Nephron progenitor cell (in vitro differentiated cells): ENCODE measurements around the gene SP140L.

Experiments
- DNase-seq: peaks from one replicate; pipeline ENCODE4 v3.0.0; 2021
- H3K27ac Mint-ChIP-seq: 2 replicates; pipeline ENCODE4 v1.8.0; 2021; ENCODE audit warnings: mild to moderate bottlenecking, moderate library complexity, mixed read lengths
- H3K27me3 Mint-ChIP-seq: 2 replicates; pipeline ENCODE4 v1.8.0; 2021; ENCODE audit warnings: mild to moderate bottlenecking, low read depth, mixed read lengths; ENCODE audit not compliant: poor library complexity
- H3K36me3 Mint-ChIP-seq: 2 replicates; pipeline ENCODE4 v1.8.0; 2021; ENCODE audit warnings: low read depth, mixed read lengths
- H3K4me1 Mint-ChIP-seq: 2 replicates; pipeline ENCODE4 v1.8.0; 2021; ENCODE audit warnings: mixed read lengths
- H3K4me3 Mint-ChIP-seq: 2 replicates; pipeline ENCODE4 v1.8.0; 2021; ENCODE audit warnings: mild to moderate bottlenecking, moderate library complexity, mixed read lengths
- H3K9me3 Mint-ChIP-seq: 2 replicates; pipeline ENCODE4 v1.8.0; 2021; ENCODE audit warnings: mild to moderate bottlenecking, moderate library complexity, mixed read lengths
- CTCF ChIP-seq: fragments of 200-600 bp; sonication (generic); IDR thresholded peaks from 2 replicates; pipeline ENCODE4 v1.5.0; 2021; ENCODE audit warnings: antibody characterized with exemption

Gene SP140L

DNA sequence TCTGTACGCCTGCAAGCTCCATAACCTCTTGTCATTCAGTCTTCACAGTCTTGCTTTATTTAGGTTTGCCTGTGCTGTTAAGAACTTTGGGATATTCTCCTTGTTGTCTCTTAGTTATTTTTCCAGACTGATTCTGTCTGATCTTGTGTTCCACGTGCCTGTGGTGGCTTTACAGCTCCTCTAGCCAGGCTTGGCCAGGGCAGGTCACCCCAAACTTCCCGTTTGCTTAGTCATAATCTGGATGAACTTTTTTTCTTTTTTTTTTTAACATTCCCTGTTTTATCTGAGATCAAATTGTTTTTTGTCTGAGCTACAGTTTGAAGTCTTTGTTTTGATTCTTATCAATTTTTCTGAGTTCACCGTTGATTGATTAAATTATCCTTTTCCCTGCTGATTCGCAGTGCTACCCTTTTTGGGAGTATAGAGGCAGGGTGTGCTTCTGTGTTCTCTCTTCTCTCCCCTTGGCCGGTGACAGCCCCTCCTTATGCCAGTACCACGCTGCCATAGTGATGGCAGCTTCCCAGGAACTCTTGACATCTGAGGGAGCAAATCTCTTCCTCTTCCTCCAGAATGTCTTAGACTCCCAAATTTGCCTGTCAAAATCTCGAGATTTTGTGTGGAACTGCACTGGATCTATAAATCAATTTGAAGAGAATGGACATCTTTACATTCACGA, 91.5 kb downstream of the SP140L start:
- Mint-ChIP-seq H3K4me1 (peaks cover 6% of the 10 kb centered on the region), H3K4me3 (no peak overlapping the region), H3K36me3 (no peaks in the 10 kb centered on the region), H3K9me3 (no peaks in the 10 kb centered on the region), H3K27ac (no peak overlapping the region), H3K27me3 (peaks cover 28% of the 10 kb centered on the region)
- no peak for DNase-seq
- TF ChIP-seq CTCF = no peak

- Mint-ChIP-seq H3K4me1 (peaks cover 10% of the 10 kb centered on the region), H3K9me3 (no peaks in the 10 kb centered on the region), H3K27me3 (peaks cover 23% of the 10 kb centered on the region), H3K36me3 (no peaks in the 10 kb centered on the region), H3K27ac (no peak overlapping the region), H3K4me3 (no peak overlapping the region)
- TF ChIP-seq CTCF = no peak
- DNase-seq = no peak
Measured at GRCh38 chr2:230419181-230419580, 92.2 kb downstream of the SP140L start.

DNA sequence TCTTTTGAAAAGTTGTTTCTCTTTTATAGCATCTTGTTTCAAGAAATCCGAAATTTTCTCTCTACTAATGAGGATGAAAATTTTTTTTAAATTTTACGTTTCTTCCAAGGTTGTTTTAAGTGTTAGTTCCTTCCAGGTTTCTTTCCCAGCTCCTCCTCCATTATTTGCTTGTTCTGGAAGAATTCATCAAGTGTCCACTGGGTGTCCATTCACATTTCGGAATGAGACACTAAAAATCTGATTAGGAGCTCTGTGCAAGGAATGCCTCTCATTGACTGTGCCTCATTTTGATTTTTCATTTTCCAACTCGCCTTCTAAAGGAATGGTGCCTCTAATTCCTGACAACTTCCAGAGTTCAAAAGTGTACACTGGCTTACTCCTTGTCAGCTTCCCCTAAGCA, 95.2 kb downstream of the SP140L start:
- DNase-seq = no peak
- peaks cover 4% of the 10 kb centered on the region for H3K4me1 Mint-ChIP-seq
- H3K27ac Mint-ChIP-seq = no peak overlapping the region
- H3K9me3 Mint-ChIP-seq = no peaks in the 10 kb centered on the region
- no peak overlapping the region for H3K4me3 Mint-ChIP-seq
- no peaks in the 10 kb centered on the region for H3K36me3 Mint-ChIP-seq
- no peak for TF ChIP-seq CTCF
- peaks cover 11% of the 10 kb centered on the region for H3K27me3 Mint-ChIP-seq

DNA sequence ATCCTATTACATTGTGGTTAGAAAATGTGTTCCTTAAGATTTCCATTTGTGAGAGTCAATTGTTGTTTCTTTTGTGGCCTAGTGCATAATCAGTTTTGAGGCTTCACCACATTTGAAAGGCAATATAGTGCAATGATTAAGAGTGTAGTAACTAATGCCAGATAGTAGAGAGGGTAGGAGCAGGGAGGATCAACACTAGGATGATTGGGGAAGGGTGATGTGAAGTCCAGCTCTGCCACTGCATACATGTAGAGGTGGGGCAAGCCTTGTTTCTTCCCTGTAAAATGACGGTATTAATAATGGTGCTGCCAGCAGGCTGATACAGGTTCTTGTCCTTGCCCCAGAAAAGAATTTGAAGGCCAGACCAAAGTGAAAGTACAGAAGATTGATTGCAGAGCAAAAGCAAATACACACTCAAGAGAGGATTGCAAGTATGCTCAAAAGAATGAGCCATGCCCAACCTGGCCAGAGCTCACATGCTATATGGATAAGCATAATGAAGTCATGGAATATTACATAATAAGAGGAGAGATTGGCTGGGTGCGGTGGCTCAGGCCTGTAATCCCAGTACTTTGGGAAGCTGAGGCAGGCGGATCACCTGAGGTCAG, 97.0 kb downstream of the SP140L start:
- no peak overlapping the region for H3K4me3 Mint-ChIP-seq
- H3K4me1 Mint-ChIP-seq = peaks cover 4% of the 10 kb centered on the region
- TF ChIP-seq CTCF = no peak
- H3K9me3 Mint-ChIP-seq = peaks cover 5% of the 10 kb centered on the region
- no peak overlapping the region for H3K27ac Mint-ChIP-seq
- no peak for DNase-seq
- H3K27me3 Mint-ChIP-seq = peaks cover 4% of the 10 kb centered on the region
- no peaks in the 10 kb centered on the region for H3K36me3 Mint-ChIP-seq

DNA sequence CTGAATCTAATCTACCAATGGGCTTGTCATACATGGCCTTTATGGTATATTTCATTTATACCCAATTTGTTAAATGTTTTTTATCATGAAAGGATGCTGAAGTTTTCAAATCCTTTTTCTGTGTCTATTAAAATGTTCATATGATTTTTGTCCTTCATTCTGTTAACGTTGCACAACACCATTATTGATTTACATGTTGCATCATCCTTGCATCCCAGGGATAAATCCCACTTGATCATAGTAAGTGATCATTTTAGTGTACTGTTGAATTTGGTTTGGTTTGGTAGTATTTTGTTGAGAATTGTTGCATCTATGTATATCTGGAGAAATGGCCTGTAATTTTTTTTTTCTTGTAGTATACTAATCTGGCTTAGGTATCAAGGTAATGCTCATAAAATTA, 98.4 kb downstream of the SP140L start:
- H3K27ac Mint-ChIP-seq = no peak overlapping the region
- H3K9me3 Mint-ChIP-seq = peaks cover 18% of the 10 kb centered on the region
- no peak overlapping the region for H3K4me3 Mint-ChIP-seq
- peaks cover 4% of the 10 kb centered on the region for H3K4me1 Mint-ChIP-seq
- no peak for DNase-seq
- H3K27me3 Mint-ChIP-seq = peaks cover 2% of the 10 kb centered on the region
- no peaks in the 10 kb centered on the region for H3K36me3 Mint-ChIP-seq
- TF ChIP-seq CTCF = no peak

- DNase-seq = no peak
- TF ChIP-seq CTCF = no peak
- H3K4me3 Mint-ChIP-seq = no peak overlapping the region
- no peaks in the 10 kb centered on the region for H3K4me1 Mint-ChIP-seq
- H3K27me3 Mint-ChIP-seq = peaks cover 9% of the 10 kb centered on the region
- no peak overlapping the region for H3K27ac Mint-ChIP-seq
- H3K36me3 Mint-ChIP-seq = no peaks in the 10 kb centered on the region
- peaks cover 25% of the 10 kb centered on the region for H3K9me3 Mint-ChIP-seq
Measured at GRCh38 chr2:230429513-230429912, 102.5 kb downstream of the SP140L start.
